ENCODE data around the gene PARD3.

Gene PARD3

DNA sequence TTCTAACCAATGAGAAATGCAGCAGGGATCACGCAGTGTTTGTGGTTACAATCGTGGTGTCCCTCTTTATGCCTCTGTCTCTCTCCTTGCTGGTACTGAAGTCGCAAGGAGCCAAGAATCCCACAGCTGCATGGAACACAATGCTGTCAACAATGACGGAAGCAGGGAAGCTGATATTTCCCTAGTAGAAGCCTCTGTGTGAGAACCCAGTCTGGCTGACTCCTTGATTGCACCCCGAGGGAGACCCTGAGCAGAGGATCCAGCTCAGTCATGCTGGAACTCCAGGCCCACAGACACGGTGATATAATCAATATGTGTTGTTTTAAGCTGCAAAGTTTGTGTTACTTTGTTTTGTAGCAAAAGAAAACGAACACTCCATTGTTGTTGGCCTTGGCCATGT, 677.9 kb downstream of the PARD3 start:
- H3K27me3 Mint-ChIP-seq = peaks cover 7% of the 10 kb centered on the region
- H3K27ac Mint-ChIP-seq = no peak overlapping the region
- no peak overlapping the region for H3K4me3 Mint-ChIP-seq
- H3K36me3 Mint-ChIP-seq = no peaks in the 10 kb centered on the region
- H3K9me3 Mint-ChIP-seq (ENCODE audit: low read depth) = no peaks in the 10 kb centered on the region
- H3K4me1 Mint-ChIP-seq (ENCODE audit: low read depth) = no peaks in the 10 kb centered on the region

DNA sequence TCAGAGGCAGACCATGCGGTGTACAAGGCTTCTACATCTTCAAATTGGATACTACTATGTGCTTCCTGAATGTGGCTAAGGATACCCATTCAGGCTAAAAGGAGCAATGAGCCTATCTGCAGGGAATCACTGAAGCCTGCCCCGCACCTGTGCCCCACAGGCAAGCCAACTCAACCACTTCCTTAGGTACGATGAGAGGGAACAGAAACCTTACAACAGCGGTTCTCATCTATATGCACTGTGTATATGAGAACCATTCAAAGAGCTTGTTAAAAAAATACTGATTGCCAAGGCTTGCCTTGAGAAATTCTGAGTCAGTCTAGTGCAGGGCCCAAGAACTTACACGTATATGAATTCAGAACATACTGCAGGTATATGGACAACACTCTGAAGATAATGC, 679.6 kb downstream of the PARD3 start:
- Mint-ChIP-seq H3K36me3 (no peaks in the 10 kb centered on the region), H3K4me3 (no peak overlapping the region), H3K27ac (no peak overlapping the region), H3K27me3 (peaks cover 6% of the 10 kb centered on the region), H3K9me3 (ENCODE audit: low read depth) (no peaks in the 10 kb centered on the region), H3K4me1 (ENCODE audit: low read depth) (no peaks in the 10 kb centered on the region)

DNA sequence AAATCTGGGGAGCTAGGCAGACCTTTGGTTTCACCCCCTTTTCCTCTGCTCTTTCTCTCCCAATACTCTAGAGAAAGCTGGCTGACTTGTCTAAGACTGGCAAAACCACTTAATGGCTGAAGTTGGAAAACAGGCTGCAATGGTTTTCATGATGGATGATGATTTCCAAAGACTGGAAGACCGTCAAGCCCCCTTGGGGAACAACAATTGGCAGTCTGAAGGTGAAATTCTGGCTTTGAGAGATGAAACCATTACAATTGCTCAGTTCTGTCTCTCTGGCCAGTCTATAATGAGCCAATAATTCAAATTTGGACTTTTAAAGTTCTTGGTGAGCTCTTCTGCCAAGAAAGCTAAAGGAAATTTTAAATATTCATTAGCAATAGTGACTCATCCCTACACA, 680.5 kb downstream of the PARD3 start:
- peaks cover 6% of the 10 kb centered on the region for H3K27me3 Mint-ChIP-seq
- H3K4me1 Mint-ChIP-seq (ENCODE audit: low read depth) = no peaks in the 10 kb centered on the region
- H3K27ac Mint-ChIP-seq = no peak overlapping the region
- H3K9me3 Mint-ChIP-seq (ENCODE audit: low read depth) = no peaks in the 10 kb centered on the region
- no peaks in the 10 kb centered on the region for H3K36me3 Mint-ChIP-seq
- no peak overlapping the region for H3K4me3 Mint-ChIP-seq

DNA sequence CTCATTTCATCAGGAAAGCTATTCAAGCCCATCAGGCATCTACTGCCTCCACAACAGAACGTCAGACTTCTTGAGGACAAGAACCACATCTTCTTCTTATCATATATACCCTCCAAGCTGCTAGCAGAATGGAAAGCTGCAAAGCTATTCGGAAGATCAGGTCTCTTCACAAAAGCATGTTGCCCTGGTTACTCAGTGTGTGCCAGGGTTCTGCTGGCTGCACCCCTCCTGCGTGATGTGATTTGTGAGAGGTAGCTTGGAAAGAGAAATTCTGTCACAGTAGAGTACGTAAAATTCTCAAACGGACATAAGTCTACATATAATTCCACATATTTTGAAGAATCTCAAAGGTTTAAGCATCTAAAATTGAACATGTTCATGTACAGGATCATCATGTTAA, 681.7 kb downstream of the PARD3 start:
- no peaks in the 10 kb centered on the region for H3K9me3 Mint-ChIP-seq (ENCODE audit: low read depth)
- peaks cover 6% of the 10 kb centered on the region for H3K27me3 Mint-ChIP-seq
- H3K4me1 Mint-ChIP-seq (ENCODE audit: low read depth) = no peaks in the 10 kb centered on the region
- H3K27ac Mint-ChIP-seq = no peak overlapping the region
- no peak overlapping the region for H3K4me3 Mint-ChIP-seq
- no peaks in the 10 kb centered on the region for H3K36me3 Mint-ChIP-seq

DNA sequence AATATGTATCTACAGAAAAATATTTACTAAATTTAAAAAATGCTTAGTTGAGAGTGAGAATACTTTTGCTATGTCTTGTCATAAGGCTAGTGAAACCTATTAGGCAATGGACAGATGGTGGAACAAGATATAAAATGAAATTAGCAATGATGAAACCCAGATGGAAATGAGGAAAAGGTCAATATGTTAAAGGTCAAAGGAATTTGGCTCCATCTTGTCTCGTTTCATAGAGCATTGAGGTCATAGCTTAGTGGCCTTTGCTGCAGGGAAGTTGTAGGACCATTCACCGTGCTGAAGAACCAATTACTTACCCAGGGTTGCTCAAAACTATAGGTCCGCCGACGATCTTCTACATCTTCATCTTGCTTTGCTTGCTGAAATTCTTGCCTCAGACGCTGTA, 683.9 kb downstream of the PARD3 start:
- Mint-ChIP-seq H3K4me1 (ENCODE audit: low read depth) (no peaks in the 10 kb centered on the region), H3K9me3 (ENCODE audit: low read depth) (no peaks in the 10 kb centered on the region), H3K4me3 (no peak overlapping the region), H3K27ac (no peak overlapping the region), H3K36me3 (no peaks in the 10 kb centered on the region), H3K27me3 (peaks cover 4% of the 10 kb centered on the region)

DNA sequence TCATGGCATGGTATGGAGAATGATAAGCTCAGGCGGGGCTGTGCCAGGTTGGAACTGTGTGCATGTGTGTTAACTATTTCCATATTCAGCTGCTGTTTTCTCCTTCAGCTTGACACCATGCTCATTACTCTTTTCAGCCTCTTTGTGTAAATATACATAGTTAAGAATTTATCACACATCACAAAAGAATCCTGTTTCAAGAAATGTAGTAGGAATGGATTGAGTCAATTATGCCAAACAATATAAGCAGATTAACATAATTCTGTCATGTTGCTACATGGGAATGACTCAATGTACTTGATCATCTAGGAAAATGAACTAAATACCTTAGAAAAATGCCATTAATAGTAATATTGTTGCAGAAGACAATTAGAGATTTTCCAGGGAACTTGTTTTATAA, 687.4 kb downstream of the PARD3 start:
- H3K4me1 Mint-ChIP-seq (ENCODE audit: low read depth) = peaks cover 3% of the 10 kb centered on the region
- H3K9me3 Mint-ChIP-seq (ENCODE audit: low read depth) = no peaks in the 10 kb centered on the region
- H3K4me3 Mint-ChIP-seq = no peak overlapping the region
- no peaks in the 10 kb centered on the region for H3K27me3 Mint-ChIP-seq
- no peaks in the 10 kb centered on the region for H3K36me3 Mint-ChIP-seq
- no peak overlapping the region for H3K27ac Mint-ChIP-seq

DNA sequence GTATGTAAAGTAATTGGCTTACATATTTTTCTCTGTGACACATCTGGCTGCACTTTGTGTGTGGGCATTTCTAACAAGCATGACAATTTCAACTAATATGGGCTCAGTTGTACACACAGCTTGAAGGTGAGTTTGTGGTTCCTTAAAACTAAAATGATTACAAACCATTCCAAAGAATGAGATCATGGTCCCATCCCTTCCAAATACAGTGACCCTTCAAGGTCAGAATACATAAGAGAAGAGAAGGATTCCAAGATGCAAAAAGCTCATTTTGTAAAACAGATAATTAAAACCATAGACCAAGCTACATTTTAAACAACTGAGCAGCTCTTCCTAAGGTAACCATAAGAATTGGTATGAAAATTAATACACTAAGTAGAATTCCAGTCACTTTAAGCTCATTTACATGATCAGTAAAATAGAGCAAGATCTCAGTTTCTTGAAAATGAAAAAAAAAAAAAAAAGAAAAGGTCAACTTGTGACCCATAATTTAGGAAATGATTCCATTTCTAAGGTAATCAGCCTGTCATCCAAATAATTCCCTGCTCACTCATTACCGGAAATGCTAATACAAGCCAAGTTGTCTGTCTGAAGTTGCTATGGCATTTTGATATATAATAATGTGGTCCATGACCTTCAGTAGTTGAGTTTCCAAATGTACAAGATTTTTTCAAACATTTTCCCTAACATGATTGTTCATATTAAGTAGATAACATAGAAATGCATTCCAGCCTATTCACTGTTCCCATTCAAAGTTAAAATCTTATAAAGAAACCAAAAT, 688.5 kb downstream of the PARD3 start:
- Mint-ChIP-seq H3K27me3 (no peaks in the 10 kb centered on the region), H3K4me1 (ENCODE audit: low read depth) (peaks cover 14% of the 10 kb centered on the region), H3K36me3 (no peaks in the 10 kb centered on the region), H3K4me3 (no peak overlapping the region), H3K27ac (no peak overlapping the region), H3K9me3 (ENCODE audit: low read depth) (no peaks in the 10 kb centered on the region)

DNA sequence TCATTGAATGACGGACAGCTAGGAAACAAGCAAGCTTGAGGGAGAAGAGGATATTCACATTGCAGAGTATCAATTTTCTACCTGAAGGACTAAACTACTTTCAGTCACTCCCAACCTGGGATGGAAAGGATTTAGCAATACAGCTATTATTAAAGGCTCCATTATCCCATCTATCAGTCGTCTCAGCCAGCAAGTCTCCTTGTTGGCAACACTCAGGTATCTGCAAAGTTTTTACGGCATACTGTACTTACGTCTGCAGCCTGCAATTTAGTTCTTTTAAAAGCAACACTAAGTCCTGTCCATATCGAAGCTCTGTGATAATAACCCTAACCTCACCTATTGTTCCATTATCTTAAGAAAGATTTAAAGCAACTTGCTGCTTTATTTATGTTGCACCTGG, 689.4 kb downstream of the PARD3 start:
- no peaks in the 10 kb centered on the region for H3K9me3 Mint-ChIP-seq (ENCODE audit: low read depth)
- H3K36me3 Mint-ChIP-seq = no peaks in the 10 kb centered on the region
- peaks cover 20% of the 10 kb centered on the region for H3K4me1 Mint-ChIP-seq (ENCODE audit: low read depth)
- H3K27ac Mint-ChIP-seq = no peak overlapping the region
- no peaks in the 10 kb centered on the region for H3K27me3 Mint-ChIP-seq
- no peak overlapping the region for H3K4me3 Mint-ChIP-seq

DNA sequence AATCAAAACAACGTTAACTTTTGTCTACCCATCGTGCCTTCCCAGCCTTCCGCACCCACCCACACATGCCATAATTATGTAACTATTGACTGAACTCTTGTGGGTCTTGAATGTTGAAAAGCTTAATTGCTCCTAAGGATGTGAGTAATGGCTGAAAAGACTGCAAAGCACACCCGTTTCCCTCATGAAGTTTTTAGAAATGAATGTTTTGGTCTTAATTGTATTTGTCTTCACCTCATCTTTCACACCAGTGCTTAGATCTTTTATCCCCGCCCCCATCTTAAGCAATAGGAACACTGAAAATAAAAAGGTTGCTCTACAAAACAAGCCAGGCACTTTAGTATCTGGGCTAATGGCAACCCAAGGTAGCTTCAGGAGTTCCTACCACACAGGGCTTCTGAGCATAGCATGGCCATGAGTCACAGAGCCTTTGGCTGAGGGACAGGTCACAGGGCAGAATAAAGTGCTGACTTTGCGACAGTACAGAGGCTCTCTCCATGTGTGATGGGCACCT, 690.5 kb downstream of the PARD3 start:
- Mint-ChIP-seq H3K27me3 (no peaks in the 10 kb centered on the region), H3K36me3 (no peaks in the 10 kb centered on the region), H3K4me3 (no peak overlapping the region), H3K4me1 (ENCODE audit: low read depth) (peaks cover 20% of the 10 kb centered on the region), H3K27ac (no peak overlapping the region), H3K9me3 (ENCODE audit: low read depth) (no peaks in the 10 kb centered on the region)

DNA sequence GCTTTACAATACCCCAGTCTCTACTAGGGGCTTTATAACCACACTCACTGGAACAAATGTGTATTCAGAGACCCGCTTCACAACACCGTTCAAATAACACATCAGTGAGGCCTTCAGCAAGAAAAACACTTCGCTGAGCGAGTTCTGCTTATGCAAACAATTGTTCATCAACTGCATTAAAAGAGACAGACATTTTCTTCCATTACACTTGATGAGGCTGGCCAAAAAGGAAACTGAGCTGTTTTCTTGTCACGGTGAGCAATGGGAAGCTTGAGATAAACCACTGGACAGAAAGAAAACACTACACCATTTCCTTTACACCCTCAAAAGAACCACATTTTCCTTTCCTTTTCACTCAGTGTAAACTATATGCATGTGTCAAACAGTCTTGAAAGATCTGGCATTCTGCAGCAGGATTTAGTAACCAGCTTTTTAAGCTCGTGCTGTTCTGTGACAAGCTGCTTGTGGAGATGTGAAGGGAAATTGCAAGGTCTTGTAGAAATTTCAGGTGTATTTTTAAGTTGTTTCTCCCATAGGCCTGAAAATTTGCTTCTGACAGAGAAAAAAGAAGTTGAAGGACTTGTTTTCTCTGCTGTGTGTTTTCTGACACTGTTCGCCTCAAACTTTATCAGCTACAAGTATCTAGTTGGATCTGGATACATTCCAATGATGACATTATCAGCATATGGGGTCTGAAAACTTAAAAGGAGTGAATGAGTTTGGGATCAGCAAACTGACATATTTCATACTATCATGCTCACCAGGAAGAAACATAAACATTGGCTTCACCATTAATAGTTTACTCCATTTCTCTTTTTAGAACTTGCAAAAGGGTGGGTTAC, 693.1 kb downstream of the PARD3 start:
- H3K4me3 Mint-ChIP-seq = peak overlapping the region; percentile 33
- no peaks in the 10 kb centered on the region for H3K36me3 Mint-ChIP-seq
- no peaks in the 10 kb centered on the region for H3K27me3 Mint-ChIP-seq
- H3K9me3 Mint-ChIP-seq (ENCODE audit: low read depth) = no peaks in the 10 kb centered on the region
- peak overlapping the region; percentile 46 for H3K27ac Mint-ChIP-seq
- peaks cover 20% of the 10 kb centered on the region for H3K4me1 Mint-ChIP-seq (ENCODE audit: low read depth)

DNA sequence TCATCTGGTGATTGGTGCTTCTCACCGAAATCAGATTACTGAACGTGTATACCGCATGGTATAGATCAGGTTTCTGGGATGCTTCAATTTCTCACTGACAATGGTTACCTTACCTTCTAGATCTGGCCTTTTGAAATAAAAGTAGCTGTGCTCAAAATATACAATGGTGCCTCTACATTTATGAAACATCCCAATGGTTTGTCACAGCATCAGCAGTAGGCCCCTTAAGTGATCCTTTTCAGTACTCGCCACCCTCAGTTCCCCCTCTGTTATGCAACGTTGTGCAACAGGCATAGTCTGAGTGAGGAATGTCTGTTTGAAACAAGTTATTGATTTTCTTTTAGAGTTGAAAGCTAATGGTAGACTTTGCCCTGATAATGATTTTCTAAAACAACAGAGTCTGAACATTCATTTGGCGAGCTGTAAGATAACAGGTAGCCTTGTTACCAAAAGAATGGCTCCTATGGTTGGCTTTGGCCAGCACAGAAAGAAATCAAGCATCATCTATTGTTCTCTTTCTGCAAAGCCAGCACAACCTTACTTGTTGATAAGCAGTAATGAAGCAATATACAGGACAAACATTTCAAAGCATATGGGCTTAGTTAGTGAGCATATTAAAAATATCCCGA, 693.9 kb downstream of the PARD3 start:
- peaks cover 20% of the 10 kb centered on the region for H3K4me1 Mint-ChIP-seq (ENCODE audit: low read depth)
- H3K4me3 Mint-ChIP-seq = peak overlapping the region; percentile 0
- no peaks in the 10 kb centered on the region for H3K9me3 Mint-ChIP-seq (ENCODE audit: low read depth)
- no peaks in the 10 kb centered on the region for H3K36me3 Mint-ChIP-seq
- H3K27ac Mint-ChIP-seq = peak overlapping the region; percentile 46
- no peaks in the 10 kb centered on the region for H3K27me3 Mint-ChIP-seq

DNA sequence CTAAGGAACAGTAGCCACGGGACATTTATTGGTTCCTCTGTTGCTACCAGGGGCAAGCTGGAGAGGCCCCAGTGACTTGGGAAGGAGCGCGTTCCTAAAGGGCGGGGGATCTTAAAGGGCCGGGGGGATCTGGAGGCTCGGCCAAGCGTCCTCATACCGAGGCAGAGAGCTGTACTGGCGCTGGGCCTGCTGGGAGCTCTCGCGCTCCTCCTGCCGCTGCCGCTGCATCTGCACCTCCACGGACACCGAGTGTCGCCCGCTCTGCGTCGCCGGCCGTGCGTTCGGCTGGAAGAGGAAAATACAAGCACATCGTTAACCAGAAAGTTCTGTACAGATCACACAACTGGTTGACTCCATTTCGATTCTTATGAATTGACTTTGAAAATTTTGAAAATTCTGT, 695.6 kb downstream of the PARD3 start:
- no peak overlapping the region for H3K4me3 Mint-ChIP-seq
- no peaks in the 10 kb centered on the region for H3K36me3 Mint-ChIP-seq
- H3K27ac Mint-ChIP-seq = no peak overlapping the region
- peaks cover 20% of the 10 kb centered on the region for H3K4me1 Mint-ChIP-seq (ENCODE audit: low read depth)
- no peaks in the 10 kb centered on the region for H3K9me3 Mint-ChIP-seq (ENCODE audit: low read depth)
- no peaks in the 10 kb centered on the region for H3K27me3 Mint-ChIP-seq

DNA sequence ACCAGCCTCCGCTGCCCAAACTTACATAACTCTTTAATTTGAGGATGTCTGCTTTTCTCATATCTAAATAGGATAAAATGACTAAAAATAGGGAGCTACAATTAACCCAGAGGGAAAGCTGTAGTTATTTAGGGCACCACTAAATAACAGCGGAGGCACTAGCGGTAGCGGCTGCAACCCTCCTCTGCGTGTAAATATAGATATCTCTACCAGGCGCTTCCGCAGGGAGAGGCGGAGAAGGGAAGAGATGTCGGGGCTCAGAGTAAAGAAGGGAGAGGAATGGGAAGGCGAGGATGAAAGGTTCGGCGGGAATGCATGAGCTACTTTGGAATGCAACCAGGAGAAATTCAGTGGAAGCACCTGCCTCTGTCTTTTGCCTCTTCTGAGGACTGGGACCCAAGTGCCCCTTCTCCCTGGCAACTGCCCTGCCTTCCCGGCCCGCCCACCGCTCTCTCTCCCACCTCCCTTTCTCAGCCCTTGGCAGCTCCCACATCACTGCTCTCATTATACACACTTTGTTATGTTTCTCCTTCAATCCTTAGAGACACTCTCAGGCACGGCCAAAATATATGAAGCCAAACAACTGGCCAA, 698.3 kb downstream of the PARD3 start:
- Mint-ChIP-seq H3K27me3 (no peaks in the 10 kb centered on the region), H3K4me1 (ENCODE audit: low read depth) (peaks cover 7% of the 10 kb centered on the region), H3K36me3 (no peaks in the 10 kb centered on the region), H3K27ac (no peak overlapping the region), H3K4me3 (no peak overlapping the region), H3K9me3 (ENCODE audit: low read depth) (no peaks in the 10 kb centered on the region)

DNA sequence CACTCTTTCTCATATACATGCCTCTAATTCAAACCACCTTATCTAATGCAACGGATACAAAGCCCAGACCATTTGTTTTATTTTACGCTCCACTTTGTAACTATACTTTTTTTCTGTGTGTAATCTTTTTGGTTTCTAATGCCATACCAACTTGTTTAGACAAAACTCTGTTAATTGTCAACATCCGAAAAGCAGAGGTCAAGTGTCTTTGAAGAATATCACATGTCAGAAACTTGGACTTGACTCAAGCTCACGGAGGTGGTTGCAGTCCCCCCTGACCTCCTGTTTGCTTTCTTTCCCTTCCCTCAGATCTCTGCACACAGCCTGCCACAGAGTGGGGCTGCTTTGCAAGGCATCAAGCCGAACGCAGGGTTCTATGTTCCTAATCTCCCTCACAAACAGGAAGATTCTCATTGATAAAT, 698.9 kb downstream of the PARD3 start:
- H3K4me1 Mint-ChIP-seq (ENCODE audit: low read depth) = peaks cover 2% of the 10 kb centered on the region
- H3K27me3 Mint-ChIP-seq = no peaks in the 10 kb centered on the region
- H3K4me3 Mint-ChIP-seq = no peak overlapping the region
- H3K36me3 Mint-ChIP-seq = no peaks in the 10 kb centered on the region
- no peaks in the 10 kb centered on the region for H3K9me3 Mint-ChIP-seq (ENCODE audit: low read depth)
- no peak overlapping the region for H3K27ac Mint-ChIP-seq

DNA sequence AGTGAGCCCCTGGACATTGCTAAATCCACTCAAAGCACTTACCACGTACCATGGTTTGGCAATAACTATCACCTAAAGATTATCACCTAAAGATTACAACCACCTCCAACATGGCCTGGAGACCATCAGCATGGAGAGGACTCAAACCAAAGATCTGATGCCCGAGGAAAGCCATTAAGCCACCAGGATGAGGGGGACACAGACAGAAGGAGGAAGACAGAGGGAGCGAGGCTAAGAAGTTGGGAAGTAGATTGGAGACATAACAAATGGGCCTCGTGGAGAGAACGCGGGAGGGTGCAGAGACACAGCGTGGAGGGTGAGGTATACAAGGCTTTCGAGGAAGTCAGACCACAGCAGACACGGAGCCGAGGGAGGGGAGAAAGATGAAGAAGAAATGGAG, 700.2 kb downstream of the PARD3 start:
- H3K27ac Mint-ChIP-seq = no peak overlapping the region
- no peaks in the 10 kb centered on the region for H3K36me3 Mint-ChIP-seq
- no peaks in the 10 kb centered on the region for H3K4me1 Mint-ChIP-seq (ENCODE audit: low read depth)
- H3K27me3 Mint-ChIP-seq = no peaks in the 10 kb centered on the region
- no peak overlapping the region for H3K4me3 Mint-ChIP-seq
- no peaks in the 10 kb centered on the region for H3K9me3 Mint-ChIP-seq (ENCODE audit: low read depth)
